GM19240 (cell line): ENCODE data around the gene SMIM43.
"Not testable (repeated sequence)": the region's sequence is repeated elsewhere in the genome, so short reads cannot be mapped to it uniquely, and the experiment has no call there.

Source experiments
- DNase-seq: peaks from one replicate; pipeline ENCODE4 v3.0.0; 2011; ENCODE audit warnings: low spot score; ENCODE audit not compliant: insufficient read length

SMIM43 gene

DNA sequence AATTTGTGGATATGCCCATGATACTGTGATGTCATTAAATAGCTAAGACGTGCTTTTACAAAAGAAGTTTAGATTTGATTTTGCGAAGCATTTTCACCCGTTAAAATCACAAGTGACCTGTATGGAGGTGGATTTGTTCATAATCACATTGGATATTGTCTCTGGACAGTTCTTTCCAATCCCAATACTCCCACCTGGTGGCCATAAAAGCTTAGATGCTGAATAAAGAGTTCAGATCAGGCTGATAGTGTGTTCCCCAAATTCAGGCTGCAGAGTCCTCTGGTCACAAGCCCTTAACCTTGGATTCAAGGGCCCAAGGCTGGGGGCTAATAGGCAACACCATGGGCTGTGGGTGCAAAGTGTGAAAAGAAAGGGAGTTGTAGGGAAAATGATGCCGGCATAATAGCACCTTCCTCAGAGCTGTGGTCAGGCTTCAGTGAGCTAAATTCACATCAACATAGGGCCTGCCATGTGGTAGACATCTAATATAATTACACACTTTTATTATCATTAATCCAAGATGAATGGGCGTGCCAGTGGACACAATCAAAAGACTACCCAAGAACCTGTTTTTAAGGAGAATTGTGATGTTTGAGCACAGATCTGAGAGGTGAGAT is 28.1 kb downstream of the SMIM43 start:
- no peak for DNase-seq

DNA sequence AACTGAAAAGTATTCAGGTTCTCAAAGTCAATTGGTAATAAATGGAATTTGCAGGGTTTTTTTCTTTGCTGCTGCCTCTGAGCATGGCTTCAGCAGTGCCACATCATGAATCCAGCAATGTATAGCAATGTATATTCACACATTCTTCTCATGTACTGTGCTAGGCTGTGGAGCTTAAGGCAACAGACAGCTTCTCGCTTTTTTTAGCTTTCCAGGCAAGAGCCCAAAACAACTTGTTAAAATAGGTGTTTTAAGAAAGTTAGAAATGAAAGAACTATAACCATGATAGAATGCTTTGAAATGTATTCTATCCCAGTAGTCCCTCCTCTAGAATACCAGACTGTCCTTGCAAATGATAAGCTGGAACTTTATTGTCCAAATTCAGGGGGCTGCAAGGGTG is 30.4 kb downstream of the SMIM43 start:
- DNase-seq: no peak

DNA sequence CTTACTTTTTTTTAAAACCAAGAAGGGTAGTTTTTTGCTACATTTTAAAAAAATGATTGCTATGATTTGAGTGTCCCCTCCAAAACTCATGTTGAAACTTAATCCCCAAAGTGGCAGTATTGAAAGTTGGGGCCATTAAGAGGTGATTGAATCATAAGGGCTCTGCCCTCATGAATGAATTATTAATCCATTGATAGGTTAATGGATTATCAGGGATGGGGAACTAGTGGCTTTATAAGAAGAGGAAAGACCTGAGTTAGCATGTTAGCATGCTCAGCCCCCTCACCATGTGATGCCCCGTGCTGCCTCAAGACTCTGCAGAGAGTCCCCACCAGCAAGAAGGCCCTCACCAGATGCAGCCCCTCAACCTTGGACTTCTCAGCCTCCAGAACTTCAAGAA is 31.0 kb downstream of the SMIM43 start:
- DNase-seq: no peak

DNA sequence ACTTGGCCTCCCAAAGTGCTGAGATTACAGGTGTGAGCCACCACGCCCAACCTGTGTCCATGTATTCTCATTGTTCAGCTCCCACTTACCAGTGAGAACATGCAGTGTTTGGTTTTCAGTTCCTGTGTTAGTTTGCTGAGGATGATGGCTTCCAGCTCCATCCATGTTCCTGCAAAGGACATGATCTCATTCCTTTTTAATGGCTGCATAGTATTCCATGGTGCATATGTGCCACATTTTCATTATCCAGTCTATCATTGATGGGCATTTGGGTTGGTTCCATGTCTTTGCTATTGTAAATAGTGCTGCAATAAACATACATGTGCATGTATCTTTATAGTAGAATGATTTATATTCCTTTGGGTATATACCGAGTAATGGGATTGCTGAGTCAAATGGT is 35.2 kb downstream of the SMIM43 start:
- not testable (repeated sequence) for DNase-seq

DNA sequence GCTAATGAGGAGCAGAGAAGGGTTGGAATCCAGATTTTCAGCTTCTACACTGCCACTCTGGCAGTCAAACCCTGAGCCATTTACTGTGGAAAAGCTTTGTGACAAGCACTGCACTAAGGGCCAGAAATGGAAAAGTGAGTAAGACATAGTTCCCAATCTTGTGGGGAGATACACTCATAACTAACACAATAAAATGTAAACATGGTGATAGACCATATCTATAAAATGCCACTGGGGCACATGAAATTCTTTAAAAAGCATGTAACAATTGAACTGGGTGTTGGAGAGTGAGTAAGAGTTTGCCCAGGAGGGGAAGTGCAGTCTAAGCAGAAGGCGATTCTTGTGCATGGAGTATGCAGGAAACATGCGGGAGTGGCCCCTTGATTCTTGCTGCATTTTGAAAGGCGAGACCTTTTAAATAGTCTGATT is 36.2 kb downstream of the SMIM43 start:
- no peak for DNase-seq

DNA sequence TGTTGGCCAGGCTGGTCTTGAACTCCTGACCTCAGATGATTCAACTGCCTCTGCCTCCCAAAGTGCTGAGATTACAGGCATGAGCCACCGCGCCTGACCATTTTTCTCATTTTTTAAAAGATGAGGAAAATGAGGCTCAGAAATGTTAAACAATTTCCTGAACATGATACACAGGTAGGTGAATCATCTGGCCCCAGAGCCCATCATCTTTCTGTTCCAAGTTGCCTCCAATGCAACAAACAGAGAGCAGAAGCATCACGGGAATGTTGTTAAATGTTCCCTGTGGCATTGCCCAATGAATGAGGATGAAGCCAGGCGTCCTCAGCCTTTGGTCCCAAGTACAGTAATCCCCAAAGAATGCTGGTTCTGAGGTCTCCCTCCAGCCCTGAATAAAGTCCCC is 36.9 kb downstream of the SMIM43 start:
- no peak for DNase-seq

DNA sequence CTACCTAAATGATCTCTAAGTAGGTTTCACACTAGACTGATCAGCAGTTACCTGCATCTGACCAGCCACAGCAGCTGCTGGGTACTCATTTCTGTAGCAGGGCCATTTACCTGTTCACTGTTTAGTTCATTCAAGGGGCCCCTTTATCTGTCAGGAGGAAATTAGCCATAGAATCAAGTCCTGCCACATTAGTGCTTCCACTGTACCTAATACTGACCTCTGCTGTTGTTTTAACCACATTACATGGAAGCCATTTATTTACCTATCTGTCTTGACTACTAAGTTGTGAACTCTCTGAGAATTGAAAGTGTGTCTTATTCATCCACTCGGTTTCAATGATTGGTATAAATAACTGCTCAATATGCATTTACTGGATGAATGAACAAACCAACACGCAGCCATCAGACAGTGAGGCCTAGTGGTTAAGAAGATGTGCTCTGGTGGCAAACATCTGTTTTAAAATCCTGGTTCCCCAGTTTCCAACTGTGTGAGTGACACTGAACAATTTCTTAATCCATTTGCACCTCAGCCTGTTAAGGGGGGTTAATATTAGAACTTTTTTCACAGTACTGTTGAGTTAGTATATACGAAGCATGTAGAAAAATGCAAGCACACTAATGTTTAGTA is 38.2 kb downstream of the SMIM43 start:
- no peak for DNase-seq

DNA sequence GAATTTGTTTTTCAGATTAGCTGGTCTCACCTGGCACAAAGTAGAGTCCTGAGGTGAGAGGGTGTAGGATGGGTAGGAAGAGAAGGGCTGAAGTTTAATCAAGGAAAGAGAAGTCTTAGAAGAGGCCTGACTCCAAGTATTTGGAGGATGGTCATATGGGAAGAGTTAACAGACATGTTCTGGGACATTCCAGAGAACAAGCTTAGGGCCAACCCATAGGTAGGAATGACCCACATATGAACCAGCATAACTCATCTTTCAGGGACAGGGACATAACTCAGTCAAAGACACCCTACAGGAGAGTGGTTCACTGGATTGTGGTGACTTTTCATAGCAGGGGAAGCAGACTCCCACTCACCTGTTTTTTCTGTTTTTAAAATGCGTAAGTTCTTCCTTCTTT is 40.3 kb downstream of the SMIM43 start:
- no peak for DNase-seq

DNA sequence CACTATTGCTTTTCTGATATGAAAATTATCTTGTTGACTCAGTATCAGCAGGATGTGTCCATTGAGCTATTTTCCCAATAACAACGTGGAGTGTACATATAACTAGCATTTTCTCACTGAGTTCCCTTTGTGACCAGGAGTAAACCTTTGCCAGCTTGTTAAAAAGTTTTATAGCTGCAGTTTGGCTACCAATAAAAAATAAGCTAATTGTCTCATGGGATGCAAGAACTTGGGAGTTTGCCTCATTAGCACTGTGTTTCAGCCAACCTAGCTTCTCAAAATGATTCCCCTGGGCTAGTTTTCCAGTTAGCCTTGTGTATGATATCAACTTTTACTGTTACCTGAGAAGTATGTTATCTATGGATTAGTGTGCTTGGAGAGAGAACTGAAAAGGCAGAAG is 43.3 kb downstream of the SMIM43 start:
- no peak for DNase-seq

DNA sequence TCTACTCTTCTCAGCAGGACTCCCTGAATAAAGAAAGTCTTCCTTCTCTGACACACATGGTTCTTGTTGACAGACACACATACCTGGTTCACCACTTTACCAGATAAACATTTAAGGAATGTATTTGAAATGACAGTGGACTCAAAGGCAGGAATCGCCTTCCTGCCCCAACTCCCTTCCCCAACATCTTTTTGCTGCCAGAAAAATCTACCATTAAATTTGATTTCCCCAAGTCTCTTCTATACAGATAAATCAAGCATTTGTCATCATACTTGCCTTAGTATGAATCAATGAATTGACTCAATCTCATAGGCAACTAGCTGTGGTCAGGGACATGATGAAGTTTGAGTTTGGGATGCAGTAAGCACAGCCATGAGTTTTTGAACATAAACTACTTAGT is 44.9 kb downstream of the SMIM43 start:
- no peak for DNase-seq

DNA sequence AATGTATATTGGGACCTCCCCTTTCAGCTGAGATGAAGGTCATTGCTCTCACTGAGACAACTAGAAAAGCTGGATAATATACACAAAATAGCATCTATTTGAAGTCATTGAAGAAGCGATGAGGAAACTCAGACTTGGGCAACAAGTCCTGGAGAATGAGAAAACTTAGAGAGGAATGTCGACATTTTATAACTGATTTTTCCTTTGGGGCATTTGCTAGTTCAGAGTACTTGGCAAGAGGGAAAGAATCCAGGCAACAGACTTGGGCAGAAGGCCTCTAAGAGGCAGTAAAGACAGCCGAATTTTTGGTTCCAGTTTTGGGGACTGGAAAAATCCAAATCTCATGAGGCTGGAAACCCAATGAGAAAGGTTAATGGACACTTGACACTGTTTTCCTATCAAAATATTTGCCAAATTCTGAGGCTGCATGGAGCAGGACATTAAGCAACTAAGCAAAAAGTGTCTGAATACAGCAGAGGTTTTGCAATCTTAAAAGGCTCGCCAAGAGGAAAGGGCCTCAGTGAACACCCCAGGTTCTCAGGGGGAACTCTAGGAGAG is 47.2 kb downstream of the SMIM43 start:
- no peak for DNase-seq

DNA sequence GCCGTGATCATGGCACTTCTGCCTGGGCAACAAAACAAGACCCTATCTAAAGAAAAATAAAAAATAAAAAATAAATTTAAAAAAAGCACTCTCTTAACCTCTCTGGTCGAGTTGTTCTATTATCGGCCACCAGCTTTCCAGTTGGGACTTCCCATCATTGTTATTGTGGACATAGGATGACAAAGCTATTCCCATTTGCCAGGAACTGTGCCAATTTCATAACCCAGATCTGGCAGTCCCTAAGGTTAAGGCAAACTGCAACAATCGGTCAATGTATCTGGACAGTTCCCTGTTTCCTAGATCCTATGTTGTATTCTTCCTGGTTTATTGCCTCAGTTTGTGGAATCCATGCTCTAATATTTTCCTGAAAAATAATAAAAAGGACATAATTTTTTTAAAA is 50.4 kb downstream of the SMIM43 start:
- no peak for DNase-seq

DNA sequence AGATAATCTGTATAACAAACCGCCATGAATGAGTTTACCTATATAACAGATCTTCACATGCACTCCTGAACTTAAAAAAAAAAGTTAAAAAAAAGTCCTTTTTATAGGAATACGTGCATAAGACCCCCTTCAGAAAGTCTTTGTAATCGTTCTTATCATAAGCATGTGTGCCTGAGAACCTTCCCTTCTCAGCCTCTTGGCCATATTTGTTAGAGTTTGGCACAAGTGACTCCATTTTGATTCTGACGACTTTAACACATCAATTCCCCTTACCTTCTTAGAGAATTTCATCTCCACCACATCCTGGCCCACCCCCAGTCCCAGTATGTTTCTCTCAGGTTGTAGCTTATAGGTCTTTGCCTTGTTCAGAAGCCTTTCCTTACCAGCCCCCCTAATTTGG is 52.2 kb downstream of the SMIM43 start:
- DNase-seq: no peak

DNA sequence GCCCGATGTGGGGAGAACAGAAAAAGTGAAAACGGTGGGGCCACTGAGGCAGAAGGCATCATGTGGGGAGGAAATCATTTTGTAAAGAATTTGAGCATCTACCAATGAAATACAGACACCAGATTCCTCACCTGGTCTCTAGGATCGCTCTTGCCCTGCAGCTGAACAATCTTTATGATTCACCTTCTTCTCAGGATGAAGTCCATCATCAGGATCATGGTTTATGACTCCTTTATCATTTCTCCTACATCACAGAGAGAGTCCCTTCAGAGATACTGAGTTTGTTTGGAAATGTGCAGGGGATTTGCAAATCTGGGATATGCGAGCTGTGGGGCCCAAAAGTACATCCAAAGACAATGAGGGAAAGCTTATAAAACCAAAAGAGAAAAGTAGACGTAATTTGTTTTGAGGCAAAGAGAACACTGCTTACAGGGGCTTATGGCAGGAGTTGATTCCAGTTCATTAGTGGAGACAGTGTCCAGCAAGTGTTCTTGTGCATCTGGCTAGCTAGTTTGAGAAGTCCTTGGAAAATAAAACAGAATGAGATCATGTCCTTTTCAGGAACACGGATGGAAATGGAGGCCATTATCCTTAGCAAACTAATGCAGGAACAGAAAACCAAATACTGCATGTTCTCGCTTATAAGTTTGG is 52.8 kb downstream of the SMIM43 start:
- no peak for DNase-seq

DNA sequence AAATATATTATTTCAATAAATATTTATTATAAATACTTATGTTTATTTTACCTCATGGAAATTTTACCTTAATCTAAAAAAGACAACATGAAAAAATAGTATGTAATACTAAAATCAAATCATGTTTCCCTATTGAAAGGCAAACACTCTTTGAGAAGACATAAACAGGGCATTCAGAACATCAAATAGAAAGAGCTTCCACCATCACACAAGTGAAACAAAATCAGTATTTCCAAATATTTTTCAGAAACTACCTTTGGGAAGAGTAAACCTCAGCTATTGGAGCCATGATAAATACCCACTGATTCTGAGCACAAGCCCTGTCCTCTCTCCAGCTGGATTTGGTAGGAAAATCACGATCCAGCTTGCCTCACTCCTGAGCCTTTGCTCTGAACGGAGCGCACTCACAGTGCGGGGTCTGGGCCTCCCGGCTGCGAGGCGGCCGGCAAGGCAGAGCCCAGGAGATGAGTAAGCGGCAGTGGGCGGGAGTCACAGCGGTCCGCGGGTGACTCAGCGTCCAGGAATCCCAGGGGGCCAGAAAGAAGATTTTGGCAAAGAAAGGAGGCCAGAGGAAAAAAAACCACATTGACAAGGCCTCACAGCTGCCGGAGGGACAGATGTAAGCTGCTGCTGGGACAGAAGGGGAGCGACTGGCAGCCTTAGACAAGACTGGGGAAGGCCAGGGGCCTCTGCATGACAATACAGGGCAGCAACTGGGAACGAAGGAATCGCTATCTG is 53.5 kb downstream of the SMIM43 start:
- DNase-seq: no peak

DNA sequence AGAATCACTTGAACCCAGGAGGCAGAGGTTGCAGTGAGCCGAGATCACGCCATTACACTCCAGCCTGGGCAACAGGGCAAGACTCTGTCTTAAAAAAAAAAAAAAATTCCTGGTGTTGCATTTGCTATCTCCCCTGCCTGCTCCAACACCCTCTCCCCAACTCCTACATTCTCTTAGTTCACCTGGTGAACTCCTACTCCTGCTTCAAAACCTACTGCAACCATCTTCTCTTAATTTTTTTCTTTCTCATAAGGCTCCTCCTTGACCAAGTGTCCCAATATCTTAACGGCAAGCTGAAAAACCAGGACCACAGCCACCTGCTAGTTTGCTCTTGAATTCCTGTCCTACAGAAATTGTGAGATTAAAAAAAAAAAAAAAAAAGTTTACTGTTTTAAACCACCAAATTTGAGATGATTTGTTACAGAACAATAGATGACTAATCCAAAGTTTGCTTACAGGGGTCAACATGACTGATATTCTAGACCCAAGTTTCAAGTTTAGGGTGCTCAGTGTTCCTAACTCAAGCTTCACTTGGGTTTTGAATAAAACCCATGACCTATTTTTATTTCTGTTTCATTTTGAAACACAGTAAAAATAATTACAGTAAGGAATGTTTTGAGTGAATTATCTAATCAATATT is 55.1 kb downstream of the SMIM43 start:
- DNase-seq: no peak
